Body of pancreas (tissue), 4 donors: ENCODE results near the gene PRODH2.

Source experiments
- CTCF ChIP-seq, 7 experiments: fragments of 450-650 bp in 4 of 7; fragments of 200-600 bp in 3 of 7; sonication (generic) in 3 of 7; IDR thresholded peaks; one replicate each; pipeline ENCODE4 v1.5.1; 2016 to 2019; ENCODE audit warnings: antibody characterized with exemption in 7 of 7
- POLR2A ChIP-seq, 3 donors: fragments of 450-650 bp; IDR thresholded peaks; one replicate each; pipeline ENCODE4 v1.6.1; 2016; ENCODE audit warnings: antibody characterized with exemption in 3 of 3, mild to moderate bottlenecking in 2 of 3

- TF ChIP-seq CTCF (IDR thresholded peaks at IDR 0.05) = no peak
- peak; percentile 28 to 87 (median 86) for TF ChIP-seq POLR2A (IDR thresholded peaks at IDR 0.05)
These were observed 54.7 kb downstream of the PRODH2 start, which contains the start of gene PROSER3 for GRCh38 chr19:35757749-35758608.
